A549 (cell line): Measurements from ENCODE around the gene ZFPL1. TPM values are rescaled to one million over a fixed set of nuclear protein-coding genes. Genes with fewer than 3 reads are reported as not detected.

Source experiments
- ATAC-seq, 2 experiments: fragments of 200-7000 bp in 1 of 2; fragments of >200 bp in 1 of 2; cut with Nextera tagmentation in 1 of 2; cut with Tn5 transposase in 1 of 2; 3 replicates each; pipeline versions ENCODE4 v1.8.0 to v1.9.1; 2018 to 2020; ENCODE audit warnings: mild to moderate bottlenecking in 1 of 2, moderate library complexity in 1 of 2
- CTCF ChIA-PET: fragments of 300-600 bp; sonication (Branson Sonifier 250); formaldehyde crosslinking; extraction: SDS; loops from one replicate; lab custom pipeline; 2021; ENCODE audit warnings: antibody characterized with exemption, inconsistent platforms; lab: Yijun Ruan, JAX
- POLR2A ChIA-PET: fragments of 350-600 bp; formaldehyde crosslinking; extraction: SDS; loops from one replicate; lab custom pipeline; 2021; ENCODE audit warnings: antibody characterized with exemption, inconsistent platforms; lab: Yijun Ruan, JAX
- DNase-seq, 2 experiments: peaks; one replicate each; pipeline versions ENCODE4 v3.0.0 to v3.0.0-alpha.2; 2011 to 2016; ENCODE audit warnings: low read depth in 1 of 2, low spot score in 1 of 2
- FAIRE-seq: peaks from 2 replicates; lab custom pipeline; 2011; peaks lifted over from hg19 to GRCh38; lab: Jason Lieb, UNC
- H3K27ac ChIP-seq, 2 experiments: fragments of >200 bp; sonication (Bioruptor Twin); formaldehyde crosslinking; 3 replicates each; pipeline ENCODE4 v1.5.1; 2016 to 2017
- H3K4me1 ChIP-seq: fragments of >200 bp; sonication (Bioruptor Twin); formaldehyde crosslinking; 3 replicates; pipeline ENCODE4 v1.6.1; 2016
- H3K4me2 ChIP-seq: fragments of >200 bp; sonication (Bioruptor Twin); formaldehyde crosslinking; 3 replicates; pipeline ENCODE4 v1.6.1; 2016
- H3K4me3 ChIP-seq: fragments of >200 bp; sonication (Bioruptor Twin); formaldehyde crosslinking; 3 replicates; pipeline ENCODE4 v1.5.1; 2016
- H3K9me3 ChIP-seq: fragments of >200 bp; sonication (Bioruptor Twin); formaldehyde crosslinking; 3 replicates; pipeline ENCODE4 v1.6.1; 2016
- ATOH8 ChIP-seq: fragments of 250-450 bp; sonication (Bioruptor Pico); IDR thresholded peaks from 2 replicates; pipeline ENCODE4 v1.5.0; 2020; ENCODE audit warnings: low read depth, mild to moderate bottlenecking, moderate library complexity
- BHLHE40 ChIP-seq: IDR thresholded peaks from 2 replicates; pipeline ENCODE4 v1.6.1; 2012; ENCODE audit warnings: low read depth, low read length, inconsistent platforms
- CBX8 ChIP-seq: fragments of 200-600 bp; sonication (generic); IDR thresholded peaks from 2 replicates; pipeline ENCODE4 v1.6.1; 2016
- EHF ChIP-seq: fragments of 250-450 bp; sonication (Bioruptor Pico); IDR thresholded peaks from 2 replicates; pipeline ENCODE4 v1.5.0; 2020; ENCODE audit warnings: mild to moderate bottlenecking
- EP300 ChIP-seq, 2 experiments: fragments of >200 bp; sonication (Bioruptor Twin); formaldehyde crosslinking; IDR thresholded peaks; 2 replicates in 1 of 2; 3 replicates in 1 of 2; pipeline ENCODE4 v1.6.1; 2016 to 2017
- FOSL2 ChIP-seq, 2 experiments: fragments of 450-650 bp in 1 of 2; fragments of >200 bp in 1 of 2; sonication (Bioruptor Twin) in 1 of 2; formaldehyde crosslinking; IDR thresholded peaks; 2 replicates each; pipeline versions ENCODE4 v1.5.0 to v1.6.1; 2016 to 2020; ENCODE audit warnings: mild to moderate bottlenecking in 1 of 2, moderate library complexity in 1 of 2
- FOXS1 ChIP-seq: fragments of 250-450 bp; sonication (Bioruptor Pico); IDR thresholded peaks from 2 replicates; pipeline ENCODE4 v1.5.0; 2020; ENCODE audit warnings: mild to moderate bottlenecking, moderate library complexity
- HES2 ChIP-seq: fragments of >200 bp; sonication (Bioruptor Twin); formaldehyde crosslinking; IDR thresholded peaks from 2 replicates; pipeline ENCODE4 v1.6.1; 2016
- HEYL ChIP-seq: fragments of 250-450 bp; sonication (Bioruptor Pico); IDR thresholded peaks from 2 replicates; pipeline ENCODE4 v1.8.0; 2021; ENCODE audit warnings: mild to moderate bottlenecking, moderate library complexity
- HMGXB4 ChIP-seq: fragments of 250-450 bp; sonication (Bioruptor Pico); IDR thresholded peaks from 2 replicates; pipeline ENCODE4 v1.5.0; 2021; ENCODE audit warnings: mild to moderate bottlenecking, moderate library complexity, borderline replicate concordance
- HOXA7 ChIP-seq: fragments of 250-450 bp; sonication (Bioruptor Pico); IDR thresholded peaks from 2 replicates; pipeline ENCODE4 v1.5.0; 2020; ENCODE audit warnings: mild to moderate bottlenecking, moderate library complexity
- HOXB5 ChIP-seq: fragments of 250-450 bp; sonication (Bioruptor Pico); IDR thresholded peaks from 2 replicates; pipeline ENCODE4 v1.5.0; 2020; ENCODE audit warnings: mild to moderate bottlenecking, moderate library complexity
- MAX ChIP-seq: IDR thresholded peaks from 2 replicates; pipeline ENCODE4 v1.6.1; 2012
- MAZ ChIP-seq: fragments of 150-350 bp; IDR thresholded peaks from 2 replicates; pipeline ENCODE4 v1.6.1; 2014; ENCODE audit warnings: antibody characterized with exemption, low read depth, low read length, borderline replicate concordance
- MYC ChIP-seq: IDR thresholded peaks from 2 replicates; pipeline ENCODE4 v1.6.1; 2012; ENCODE audit warnings: mild to moderate bottlenecking, inconsistent platforms, low read length, improper control_type of control experiment, borderline replicate concordance
- NR3C1 ChIP-seq: fragments of >200 bp; sonication (Bioruptor Twin); formaldehyde crosslinking; IDR thresholded peaks from 3 replicates; pipeline ENCODE4 v1.6.1; 2017
- PBX3 ChIP-seq: IDR thresholded peaks from 2 replicates; pipeline ENCODE4 v1.6.1; 2012
- POLR2A ChIP-seq: IDR thresholded peaks from 2 replicates; pipeline ENCODE4 v1.6.1; 2012; ENCODE audit warnings: mild to moderate bottlenecking, low read length
- POLR2AphosphoS2 ChIP-seq: conservative IDR thresholded peaks from 2 replicates; pipeline ENCODE4 v1.6.1; 2012; ENCODE audit warnings: low read length, improper control_type of control experiment, inconsistent platforms
- RCOR1 ChIP-seq: fragments of 150-350 bp; IDR thresholded peaks from 2 replicates; pipeline ENCODE4 v1.6.1; 2014; ENCODE audit warnings: antibody characterized with exemption, low read length, low read depth
- REST ChIP-seq: fragments of 200-600 bp; sonication (generic); IDR thresholded peaks from 2 replicates; pipeline ENCODE4 v1.6.1; 2016; ENCODE audit warnings: antibody characterized with exemption, mild to moderate bottlenecking, moderate library complexity
- TFCP2L1 ChIP-seq: fragments of 250-450 bp; sonication (Bioruptor Pico); IDR thresholded peaks from 2 replicates; pipeline ENCODE4 v1.5.0; 2021; ENCODE audit warnings: mild to moderate bottlenecking
- TP53 ChIP-seq: fragments of 250-450 bp; sonication (Bioruptor Pico); IDR thresholded peaks from 2 replicates; pipeline ENCODE4 v1.5.0; 2021; ENCODE audit warnings: mild to moderate bottlenecking, moderate library complexity
- ZFP36 ChIP-seq: fragments of 450-650 bp; IDR thresholded peaks from 2 replicates; pipeline ENCODE4 v1.6.1; 2014; ENCODE audit warnings: borderline replicate concordance; ENCODE audit not compliant: partially characterized antibody
- ZSCAN20 ChIP-seq: fragments of 250-450 bp; sonication (Bioruptor Pico); IDR thresholded peaks from 2 replicates; pipeline ENCODE4 v1.8.0; 2022; ENCODE audit warnings: mild to moderate bottlenecking, moderate library complexity
- WGBS: methylation state at CpG from one replicate; pipeline ENCODE4 v1.1.6; 2017; ENCODE audit errors: missing lambda C conversion rate; 5-methylcytosine and 5-hydroxymethylcytosine counted together
- polyA plus RNA-seq, 4 experiments: library from polyadenylated mRNA; depleted of rRNA in 3 of 4; stranded (reverse); fragments of >200 nt; fragmentation: RNase III in 1 of 4; extraction: RNeasy Plus Mini Kit Qiagen cat#74134 plus additional on column Dnase treatment in 1 of 4; gene quantifications; 2 replicates in 3 of 4; 3 replicates in 1 of 4; pipeline ENCODE4 v1.2.3, GENCODE V29; 2011 to 2017

ZFPL1 gene
- polyA plus RNA-seq, 2 of the 4 experiments (the other 2 are of a cell fraction), result 30.1 to 31.7 TPM

GRCh38 chr11:65042891-65043290 is 41.1 kb upstream of the ZFPL1 start (continued):
- no peak for TF ChIP-seq MAZ

- H3K4me3 ChIP-seq, result no peak overlapping the region
- DNase-seq, result no peak
- no peak for ATAC-seq
- WGBS, result 92% methylated on average over 23 of the region's 23 CpGs
- FAIRE-seq, result no peak
- no peaks in the 10 kb centered on the region for H3K9me3 ChIP-seq
- POLR2A ChIA-PET, result no interaction called here
- H3K4me1 ChIP-seq, result peaks cover 25% of the 10 kb centered on the region
- TF ChIP-seq NR3C1 (no peak), TFCP2L1 (CRISPR knock-in tag) (no peak), HOXA7 (no peak), HMGXB4 (CRISPR knock-in tag) (no peak), CBX8 (no peak), MYC (no peak), RCOR1 (no peak), HEYL (CRISPR knock-in tag) (no peak), FOXS1 (CRISPR knock-in tag) (no peak)
- CTCF ChIA-PET, result interaction anchor here (1.4 to 3.2 kb wide), 2 partner anchors 17 to 30 kb away, joined by 5 to 8 read pairs; partner anchors contain the start of genes ARL2 and SNX15
- H3K27ac ChIP-seq, result no peak overlapping the region
- peak overlapping the region; percentile 80; the same call in 1 of the 3 replicates for H3K4me2 ChIP-seq
Observed at GRCh38 chr11:65043881-65044501, 40.0 kb upstream of the ZFPL1 start.

- ATAC-seq (no peak), FAIRE-seq (no peak), DNase-seq (no peak)
- H3K27ac ChIP-seq, result no peak overlapping the region
- no peak overlapping the region for H3K4me2 ChIP-seq
- peaks cover 23% of the 10 kb centered on the region for H3K4me1 ChIP-seq
- ChIA-PET POLR2A (no interaction called here), CTCF (interaction anchor here (1.0 to 3.2 kb wide), 5 partner anchors 18 to 286 kb away, joined by 4 to 8 read pairs (median 6); partner anchors contain the start of genes ARL2 and SNX15)
- H3K9me3 ChIP-seq, result no peaks in the 10 kb centered on the region
- TF ChIP-seq TFCP2L1 (CRISPR knock-in tag) (no peak), BHLHE40 (no peak), TP53 (CRISPR knock-in tag) (no peak), EP300 (IDR thresholded peaks at IDR 0.05) (no peak), EHF (CRISPR knock-in tag) (no peak), HOXB5 (CRISPR knock-in tag) (no peak), FOSL2 (IDR thresholded peaks at IDR 0.05) (no peak), FOSL2 (CRISPR knock-in tag; IDR thresholded peaks at IDR 0.05) (no peak), ATOH8 (CRISPR knock-in tag) (no peak)
- 83% methylated on average over 5 of the region's 5 CpGs for WGBS
- H3K4me3 ChIP-seq, result no peak overlapping the region
Observed at GRCh38 chr11:65045061-65045460, 39.0 kb upstream of the ZFPL1 start.

GRCh38 chr11:65045728-65046127 is 38.3 kb upstream of the ZFPL1 start:
- H3K4me3 ChIP-seq, result no peak overlapping the region
- ChIA-PET POLR2A (no interaction called here), CTCF (interaction anchor here (1.0 to 3.2 kb wide), 6 partner anchors 13 to 285 kb away, joined by 4 to 10 read pairs (median 6); partner anchors contain the start of genes ARL2, NAALADL1 and SNX15)
- FAIRE-seq (no peak), ATAC-seq (no peak), DNase-seq (no peak)
- H3K27ac ChIP-seq, result no peak overlapping the region
- WGBS, result 97% methylated on average over 6 of the region's 7 CpGs
- peaks cover 19% of the 10 kb centered on the region for H3K4me1 ChIP-seq
- no peak overlapping the region for H3K4me2 ChIP-seq
- H3K9me3 ChIP-seq, result no peaks in the 10 kb centered on the region
- no peak for TF ChIP-seq PBX3
- TF ChIP-seq EP300 (IDR thresholded peaks at IDR 0.05), result no peak
- no peak for TF ChIP-seq POLR2A
- no peak for TF ChIP-seq MAX
- TF ChIP-seq ZFP36, result no peak
- TF ChIP-seq HES2, result no peak
- TF ChIP-seq ZSCAN20 (CRISPR knock-in tag), result no peak
- no peak for TF ChIP-seq POLR2AphosphoS2
- no peak for TF ChIP-seq REST
